HG03066 (cell line): Measurements from ENCODE around the gene SULT1C2.
"Not testable (repeated sequence)": the region's sequence is repeated elsewhere in the genome, so short reads cannot be mapped to it uniquely, and the experiment has no call there.

Experiments used
- ATAC-seq: cut with Tn5 transposase; IDR thresholded peaks from one replicate; pipeline ENCODE4 v1.9.1; 2021; ENCODE audit warnings: low read depth; ENCODE audit not compliant: unreplicated experiment

The SULT1C2 gene

GRCh38 chr2:108348816-108349570 is 60.3 kb downstream of the SULT1C2 start:
- no peak for ATAC-seq

GRCh38 chr2:108349571-108349928 is 60.9 kb downstream of the SULT1C2 start:
- ATAC-seq, result no peak

GRCh38 chr2:108351889-108352288 is 63.2 kb downstream of the SULT1C2 start:
- ATAC-seq, result no peak

- ATAC-seq, result no peak
These were observed 65.4 kb downstream of the SULT1C2 start for GRCh38 chr2:108354136-108354535.

GRCh38 chr2:108355906-108356734 is 67.4 kb downstream of the SULT1C2 start:
- ATAC-seq, result no peak

GRCh38 chr2:108359336-108359735 is 70.6 kb downstream of the SULT1C2 start:
- ATAC-seq, result not testable (repeated sequence)
